ENCODE data around the gene LRRC55. TPM values are rescaled to one million over a fixed set of nuclear protein-coding genes. Genes with fewer than 3 reads are reported as not detected.

Gene LRRC55
- total and polyA plus RNA-seq, 2 experiments from 2014 or later: 0.10 TPM; not detected in 1

DNA sequence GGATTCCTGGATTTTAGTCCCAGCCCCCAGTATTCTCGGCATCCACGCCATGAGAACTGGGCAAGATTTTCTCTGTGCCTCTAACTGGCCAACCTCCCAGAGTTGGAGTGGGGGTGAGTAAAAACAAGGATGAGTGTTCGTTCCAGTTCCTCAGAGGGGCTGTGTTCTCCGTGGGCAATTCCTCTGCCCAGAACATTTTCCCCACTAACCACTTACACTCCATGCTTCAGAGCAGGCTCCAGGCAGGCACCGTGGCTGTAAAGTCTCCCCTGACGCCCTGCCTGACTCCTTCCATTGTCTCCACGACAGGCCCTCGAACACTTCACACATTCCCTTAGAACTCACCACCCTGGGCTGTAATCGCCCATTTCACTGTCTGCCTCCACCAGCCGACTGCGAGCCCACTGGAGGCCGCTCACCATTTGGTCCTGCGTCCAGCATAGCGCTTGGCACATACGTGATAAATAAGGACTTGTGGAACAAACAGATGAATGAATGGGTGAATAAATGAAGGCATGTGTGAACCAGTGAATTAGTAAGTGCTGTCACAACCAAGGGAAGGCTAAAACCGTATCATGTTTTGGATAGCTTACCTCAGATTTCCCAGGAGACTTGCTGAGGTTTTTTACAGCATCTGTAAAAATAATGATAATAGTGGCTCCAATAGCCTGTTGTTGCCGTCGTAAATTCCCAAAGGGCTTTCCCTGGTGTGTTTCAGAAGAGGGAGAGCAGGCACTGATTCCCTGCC, 49.2 kb downstream of the LRRC55 start:
- H3K27me3 ChIP-seq: peaks cover 11% of the 10 kb centered on the region

DNA sequence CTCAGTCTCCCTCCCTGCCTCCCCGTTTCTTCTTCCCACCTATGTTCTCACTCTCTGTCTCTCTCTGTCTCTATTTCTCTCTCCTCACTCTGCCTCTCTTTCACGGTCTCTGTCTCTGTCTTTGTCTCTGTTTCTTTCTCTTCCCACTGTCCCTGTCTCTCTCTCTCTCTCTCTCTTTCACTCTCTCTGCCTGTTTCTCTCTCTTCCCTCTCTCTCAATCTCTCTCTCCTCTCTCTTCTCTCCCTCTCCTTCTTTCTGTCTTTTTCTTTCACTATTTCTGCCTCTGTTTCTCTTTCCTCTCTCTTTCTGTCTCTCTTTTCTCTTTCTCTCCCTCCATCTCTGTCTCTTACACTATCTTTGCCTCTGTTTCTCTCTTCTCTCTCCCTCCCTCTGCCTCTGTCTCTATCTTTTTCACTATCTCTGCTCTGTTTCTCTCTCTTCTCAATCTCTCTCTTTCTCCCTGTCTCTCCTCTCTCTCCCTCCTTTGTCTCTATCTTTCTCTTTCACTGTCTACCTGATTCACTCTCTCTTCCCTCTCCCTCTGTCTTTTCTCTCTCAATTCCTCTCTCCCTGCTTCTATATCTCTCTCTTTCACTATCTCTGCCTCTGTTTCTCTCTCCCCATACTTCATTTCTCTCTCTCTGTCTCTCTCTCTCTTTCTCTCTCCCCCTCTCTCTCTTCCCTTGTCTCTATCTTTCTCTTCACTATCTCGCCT, 49.9 kb downstream of the LRRC55 start:
- WGBS (ENCODE audit: low lambda C conversion rate, missing lambda C conversion rate): 59% methylated on average over 3 of the region's 3 CpGs
- H3K27me3 ChIP-seq: peaks cover 11% of the 10 kb centered on the region
- no peaks in the 10 kb centered on the region for H3K9me3 ChIP-seq (ENCODE audit: low read depth)
- DNase-seq (ENCODE audit: low spot score): no peak
- H3K4me3 ChIP-seq: no peak overlapping the region
- H4K20me1 ChIP-seq (ENCODE audit: insufficient read depth, poor library complexity, severe bottlenecking): no peaks in the 10 kb centered on the region
- H3K4me1 ChIP-seq (ENCODE audit: insufficient read depth): no peaks in the 10 kb centered on the region
- no peaks in the 10 kb centered on the region for H3K9me2 ChIP-seq (replicated peaks; ENCODE audit: insufficient read depth)
- H3K27ac ChIP-seq: no peak overlapping the region
- H3K4me2 ChIP-seq: no peak overlapping the region
- TF ChIP-seq, protein P1, sequence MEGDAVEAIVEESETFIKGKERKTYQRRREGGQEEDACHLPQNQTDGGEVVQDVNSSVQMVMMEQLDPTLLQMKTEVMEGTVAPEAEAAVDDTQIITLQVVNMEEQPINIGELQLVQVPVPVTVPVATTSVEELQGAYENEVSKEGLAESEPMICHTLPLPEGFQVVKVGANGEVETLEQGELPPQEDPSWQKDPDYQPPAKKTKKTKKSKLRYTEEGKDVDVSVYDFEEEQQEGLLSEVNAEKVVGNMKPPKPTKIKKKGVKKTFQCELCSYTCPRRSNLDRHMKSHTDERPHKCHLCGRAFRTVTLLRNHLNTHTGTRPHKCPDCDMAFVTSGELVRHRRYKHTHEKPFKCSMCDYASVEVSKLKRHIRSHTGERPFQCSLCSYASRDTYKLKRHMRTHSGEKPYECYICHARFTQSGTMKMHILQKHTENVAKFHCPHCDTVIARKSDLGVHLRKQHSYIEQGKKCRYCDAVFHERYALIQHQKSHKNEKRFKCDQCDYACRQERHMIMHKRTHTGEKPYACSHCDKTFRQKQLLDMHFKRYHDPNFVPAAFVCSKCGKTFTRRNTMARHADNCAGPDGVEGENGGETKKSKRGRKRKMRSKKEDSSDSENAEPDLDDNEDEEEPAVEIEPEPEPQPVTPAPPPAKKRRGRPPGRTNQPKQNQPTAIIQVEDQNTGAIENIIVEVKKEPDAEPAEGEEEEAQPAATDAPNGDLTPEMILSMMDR (IDR thresholded peaks at IDR 0.05; ENCODE audit: poor library complexity): no peak
- no peak for TF ChIP-seq EZH2 (IDR thresholded peaks at IDR 0.05; ENCODE audit: borderline replicate concordance)
- TF ChIP-seq EZH2phosphoT487 (IDR thresholded peaks at IDR 0.05; ENCODE audit: low read depth, severe bottlenecking, unreplicated experiment): no peak
- no peak overlapping the region for H2AFZ ChIP-seq
- no peaks in the 10 kb centered on the region for H3K79me2 ChIP-seq
- H3K36me3 ChIP-seq (replicated peaks; ENCODE audit: insufficient read depth, low read depth): no peaks in the 10 kb centered on the region

More for the DNA sequence above, 49.2 kb downstream of the LRRC55 start:
- Histone ChIP-seq H3K9me3 (ENCODE audit: low read depth) (no peaks in the 10 kb centered on the region), H3K79me2 (no peaks in the 10 kb centered on the region), H3K4me3 (no peak overlapping the region), H3K9me2 (replicated peaks; ENCODE audit: insufficient read depth) (no peaks in the 10 kb centered on the region), H4K20me1 (ENCODE audit: insufficient read depth, poor library complexity, severe bottlenecking) (no peaks in the 10 kb centered on the region), H2AFZ (no peak overlapping the region), H3K4me1 (ENCODE audit: insufficient read depth) (no peaks in the 10 kb centered on the region), H3K4me2 (no peak overlapping the region), H3K36me3 (replicated peaks; ENCODE audit: insufficient read depth, low read depth) (no peaks in the 10 kb centered on the region), H3K27ac (no peak overlapping the region)
- DNase-seq (ENCODE audit: low spot score): no peak
- 41% methylated on average over 18 of the region's 18 CpGs for WGBS (ENCODE audit: low lambda C conversion rate, missing lambda C conversion rate)
- TF ChIP-seq, protein P1 (IDR thresholded peaks at IDR 0.05; ENCODE audit: poor library complexity): no peak
- TF ChIP-seq EZH2phosphoT487 (IDR thresholded peaks at IDR 0.05; ENCODE audit: low read depth, severe bottlenecking, unreplicated experiment): no peak
- no peak for TF ChIP-seq EZH2 (IDR thresholded peaks at IDR 0.05; ENCODE audit: borderline replicate concordance)

DNA sequence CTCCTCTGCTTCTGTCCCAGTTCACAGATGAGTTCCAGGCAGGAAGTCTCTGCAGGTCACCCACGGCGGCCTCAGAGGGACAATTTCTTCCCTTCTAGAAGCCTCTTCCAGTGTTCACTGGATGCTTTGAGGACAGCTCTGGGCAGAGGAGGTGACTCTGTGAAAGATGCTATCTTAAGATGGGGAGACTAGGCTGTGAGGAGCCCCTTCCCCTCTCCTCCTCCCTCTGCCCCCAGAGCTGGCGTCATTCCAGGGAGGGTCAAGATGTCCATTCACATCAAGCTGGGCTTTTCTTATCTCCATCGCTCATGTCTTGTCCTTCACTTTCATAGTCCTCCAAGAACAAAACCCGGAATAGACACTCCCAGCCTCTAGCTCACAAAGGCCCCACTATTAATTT, 51.9 kb downstream of the LRRC55 start:
- H4K20me1 ChIP-seq (ENCODE audit: insufficient read depth, poor library complexity, severe bottlenecking): no peaks in the 10 kb centered on the region
- no peak for TF ChIP-seq EZH2phosphoT487 (IDR thresholded peaks at IDR 0.05; ENCODE audit: low read depth, severe bottlenecking, unreplicated experiment)
- TF ChIP-seq, protein P1 (IDR thresholded peaks at IDR 0.05; ENCODE audit: poor library complexity): no peak
- no peak for TF ChIP-seq EZH2 (IDR thresholded peaks at IDR 0.05; ENCODE audit: borderline replicate concordance)
- no peak overlapping the region for H3K4me2 ChIP-seq
- H3K27ac ChIP-seq: no peak overlapping the region
- H3K4me3 ChIP-seq: no peak overlapping the region
- no peaks in the 10 kb centered on the region for H3K9me2 ChIP-seq (replicated peaks; ENCODE audit: insufficient read depth)
- 73% methylated on average over 5 of the region's 5 CpGs for WGBS (ENCODE audit: low lambda C conversion rate, missing lambda C conversion rate)
- DNase-seq (ENCODE audit: low spot score): no peak
- no peaks in the 10 kb centered on the region for H3K4me1 ChIP-seq (ENCODE audit: insufficient read depth)
- no peak overlapping the region for H2AFZ ChIP-seq
- no peaks in the 10 kb centered on the region for H3K79me2 ChIP-seq
- no peaks in the 10 kb centered on the region for H3K9me3 ChIP-seq (ENCODE audit: low read depth)
- H3K27me3 ChIP-seq: peaks cover 11% of the 10 kb centered on the region
- no peaks in the 10 kb centered on the region for H3K36me3 ChIP-seq (replicated peaks; ENCODE audit: insufficient read depth, low read depth)

Data from hepatocyte (in vitro differentiated cells).